ENCODE results near the gene LRRC58.
A peak's percentile ranks its signal among the peaks of the same experiment; 100 is the strongest.
"Not testable (repeated sequence)": the region's sequence is repeated elsewhere in the genome, so short reads cannot be mapped to it uniquely, and the experiment has no call there.

LRRC58 gene

GRCh38 chr3:120348991-120349854, at the start of gene LRRC58:
LRRC58 (minus strand) TSS chr3:120349354; CDS start chr3:120349243, 111 bp downstream.
- no peaks in the 10 kb centered on the region for H3K9me3 ChIP-seq (ENCODE audit: control insufficient read depth, insufficient read depth, low read depth, low read length)
- H3K9ac ChIP-seq (ENCODE audit: low read length), result peak within 1 kb of the TSS; percentile 88
- peaks cover 17% of the 10 kb centered on the region for H3K4me1 ChIP-seq (ENCODE audit: control insufficient read depth, insufficient read depth, low read length)
- peaks cover 3% of the 10 kb centered on the region; the same call in 1 of the 2 replicates for H3K27me3 ChIP-seq (ENCODE audit: control insufficient read depth, insufficient read depth, low read length)
- 0 out of 2 replicates have a peak, but pooled peaks cover 2% of the 10 kb centered on the region for H3K36me3 ChIP-seq (ENCODE audit: control insufficient read depth, insufficient read depth, low read length)
- H3K27ac ChIP-seq (ENCODE audit: low read depth, low read length), result peak within 1 kb of the TSS; percentile 80; the same call in 1 of the 2 replicates
- peak within 1 kb of the TSS; percentile 90 for H3K4me3 ChIP-seq (ENCODE audit: low read depth, low read length)

GRCh38 chr3:120396469-120396868, 47.3 kb upstream of the LRRC58 start:
- Histone ChIP-seq H3K4me1 (ENCODE audit: control insufficient read depth, insufficient read depth, low read length) (no peaks in the 10 kb centered on the region), H3K36me3 (ENCODE audit: control insufficient read depth, insufficient read depth, low read length) (peaks cover 78% of the 10 kb centered on the region), H3K9ac (ENCODE audit: low read length) (no peak overlapping the region), H3K9me3 (ENCODE audit: control insufficient read depth, insufficient read depth, low read depth, low read length) (no peaks in the 10 kb centered on the region), H3K27ac (ENCODE audit: low read depth, low read length) (no peak overlapping the region), H3K4me3 (ENCODE audit: low read depth, low read length) (no peak overlapping the region), H3K27me3 (ENCODE audit: control insufficient read depth, insufficient read depth, low read length) (no peaks in the 10 kb centered on the region)

- no peak overlapping the region for H3K9ac ChIP-seq (ENCODE audit: low read length)
- no peaks in the 10 kb centered on the region for H3K27me3 ChIP-seq (ENCODE audit: control insufficient read depth, insufficient read depth, low read length)
- no peak overlapping the region for H3K27ac ChIP-seq (ENCODE audit: low read depth, low read length)
- no peaks in the 10 kb centered on the region for H3K9me3 ChIP-seq (ENCODE audit: control insufficient read depth, insufficient read depth, low read depth, low read length)
- H3K4me1 ChIP-seq (ENCODE audit: control insufficient read depth, insufficient read depth, low read length), result no peaks in the 10 kb centered on the region
- H3K36me3 ChIP-seq (ENCODE audit: control insufficient read depth, insufficient read depth, low read length), result peaks cover 56% of the 10 kb centered on the region
- no peak overlapping the region for H3K4me3 ChIP-seq (ENCODE audit: low read depth, low read length)
Observed at GRCh38 chr3:120394347-120394746, 45.2 kb upstream of the LRRC58 start.

- Histone ChIP-seq H3K9ac (ENCODE audit: low read length) (no peak overlapping the region), H3K27me3 (ENCODE audit: control insufficient read depth, insufficient read depth, low read length) (no peaks in the 10 kb centered on the region), H3K4me3 (ENCODE audit: low read depth, low read length) (no peak overlapping the region), H3K4me1 (ENCODE audit: control insufficient read depth, insufficient read depth, low read length) (no peaks in the 10 kb centered on the region), H3K27ac (ENCODE audit: low read depth, low read length) (no peak overlapping the region), H3K36me3 (ENCODE audit: control insufficient read depth, insufficient read depth, low read length) (peaks cover 51% of the 10 kb centered on the region), H3K9me3 (ENCODE audit: control insufficient read depth, insufficient read depth, low read depth, low read length) (no peaks in the 10 kb centered on the region)
Observed at GRCh38 chr3:120393761-120394160, 44.6 kb upstream of the LRRC58 start.

- H3K4me3 ChIP-seq (ENCODE audit: low read depth, low read length), result no peak overlapping the region
- H3K4me1 ChIP-seq (ENCODE audit: control insufficient read depth, insufficient read depth, low read length), result no peaks in the 10 kb centered on the region
- H3K9me3 ChIP-seq (ENCODE audit: control insufficient read depth, insufficient read depth, low read depth, low read length), result no peaks in the 10 kb centered on the region
- H3K9ac ChIP-seq (ENCODE audit: low read length), result no peak overlapping the region
- H3K27ac ChIP-seq (ENCODE audit: low read depth, low read length), result no peak overlapping the region
- H3K27me3 ChIP-seq (ENCODE audit: control insufficient read depth, insufficient read depth, low read length), result no peaks in the 10 kb centered on the region
- H3K36me3 ChIP-seq (ENCODE audit: control insufficient read depth, insufficient read depth, low read length), result peaks cover 45% of the 10 kb centered on the region
Observed at GRCh38 chr3:120393243-120393642, 44.1 kb upstream of the LRRC58 start.

GRCh38 chr3:120382941-120383447, 33.8 kb upstream of the LRRC58 start:
- H3K4me1 ChIP-seq (ENCODE audit: control insufficient read depth, insufficient read depth, low read length), result no peaks in the 10 kb centered on the region
- 0 out of 2 replicates have a peak, but pooled peaks cover 5% of the 10 kb centered on the region for H3K9me3 ChIP-seq (ENCODE audit: control insufficient read depth, insufficient read depth, low read depth, low read length)

GRCh38 chr3:120381503-120381902, 32.3 kb upstream of the LRRC58 start:
- Histone ChIP-seq H3K9me3 (ENCODE audit: control insufficient read depth, insufficient read depth, low read depth, low read length) (0 out of 2 replicates have a peak, but pooled peaks cover 5% of the 10 kb centered on the region), H3K4me1 (ENCODE audit: control insufficient read depth, insufficient read depth, low read length) (no peaks in the 10 kb centered on the region), H3K27me3 (ENCODE audit: control insufficient read depth, insufficient read depth, low read length) (0 out of 2 replicates have a peak, but pooled peaks cover 2% of the 10 kb centered on the region), H3K4me3 (ENCODE audit: low read depth, low read length) (no peak overlapping the region), H3K9ac (ENCODE audit: low read length) (no peak overlapping the region), H3K36me3 (ENCODE audit: control insufficient read depth, insufficient read depth, low read length) (no peaks in the 10 kb centered on the region), H3K27ac (ENCODE audit: low read depth, low read length) (no peak overlapping the region)

More at GRCh38 chr3:120382941-120383447, 33.8 kb upstream of the LRRC58 start:
- Histone ChIP-seq H3K36me3 (ENCODE audit: control insufficient read depth, insufficient read depth, low read length) (no peaks in the 10 kb centered on the region), H3K4me3 (ENCODE audit: low read depth, low read length) (no peak overlapping the region), H3K9ac (ENCODE audit: low read length) (no peak overlapping the region), H3K27me3 (ENCODE audit: control insufficient read depth, insufficient read depth, low read length) (0 out of 2 replicates have a peak, but pooled peaks cover 2% of the 10 kb centered on the region), H3K27ac (ENCODE audit: low read depth, low read length) (no peak overlapping the region)

GRCh38 chr3:120377948-120378347, 28.8 kb upstream of the LRRC58 start:
- not testable (repeated sequence) for H3K27ac ChIP-seq (ENCODE audit: low read depth, low read length); H3K27me3 ChIP-seq (ENCODE audit: control insufficient read depth, insufficient read depth, low read length); H3K4me3 ChIP-seq (ENCODE audit: low read depth, low read length); H3K9me3 ChIP-seq (ENCODE audit: control insufficient read depth, insufficient read depth, low read depth, low read length); H3K9ac ChIP-seq (ENCODE audit: low read length); H3K36me3 ChIP-seq (ENCODE audit: control insufficient read depth, insufficient read depth, low read length); H3K4me1 ChIP-seq (ENCODE audit: control insufficient read depth, insufficient read depth, low read length)

GRCh38 chr3:120370463-120370862, 21.3 kb upstream of the LRRC58 start:
- Histone ChIP-seq H3K27me3 (ENCODE audit: control insufficient read depth, insufficient read depth, low read length) (no peaks in the 10 kb centered on the region), H3K27ac (ENCODE audit: low read depth, low read length) (no peak overlapping the region), H3K36me3 (ENCODE audit: control insufficient read depth, insufficient read depth, low read length) (no peaks in the 10 kb centered on the region), H3K9me3 (ENCODE audit: control insufficient read depth, insufficient read depth, low read depth, low read length) (no peaks in the 10 kb centered on the region), H3K4me3 (ENCODE audit: low read depth, low read length) (no peak overlapping the region), H3K9ac (ENCODE audit: low read length) (no peak overlapping the region), H3K4me1 (ENCODE audit: control insufficient read depth, insufficient read depth, low read length) (no peaks in the 10 kb centered on the region)

- Histone ChIP-seq H3K4me1 (ENCODE audit: control insufficient read depth, insufficient read depth, low read length) (no peaks in the 10 kb centered on the region), H3K9me3 (ENCODE audit: control insufficient read depth, insufficient read depth, low read depth, low read length) (no peaks in the 10 kb centered on the region), H3K27me3 (ENCODE audit: control insufficient read depth, insufficient read depth, low read length) (no peaks in the 10 kb centered on the region), H3K9ac (ENCODE audit: low read length) (no peak overlapping the region), H3K36me3 (ENCODE audit: control insufficient read depth, insufficient read depth, low read length) (no peaks in the 10 kb centered on the region), H3K27ac (ENCODE audit: low read depth, low read length) (no peak overlapping the region), H3K4me3 (ENCODE audit: low read depth, low read length) (no peak overlapping the region)
Observed at GRCh38 chr3:120369037-120369467, 19.9 kb upstream of the LRRC58 start.

GRCh38 chr3:120368172-120368571, 19.0 kb upstream of the LRRC58 start:
- Histone ChIP-seq H3K4me1 (ENCODE audit: control insufficient read depth, insufficient read depth, low read length) (no peaks in the 10 kb centered on the region), H3K27me3 (ENCODE audit: control insufficient read depth, insufficient read depth, low read length) (no peaks in the 10 kb centered on the region), H3K27ac (ENCODE audit: low read depth, low read length) (no peak overlapping the region), H3K9ac (ENCODE audit: low read length) (no peak overlapping the region), H3K4me3 (ENCODE audit: low read depth, low read length) (no peak overlapping the region), H3K36me3 (ENCODE audit: control insufficient read depth, insufficient read depth, low read length) (no peaks in the 10 kb centered on the region), H3K9me3 (ENCODE audit: control insufficient read depth, insufficient read depth, low read depth, low read length) (no peaks in the 10 kb centered on the region)

Measured in HUES6 (cell line).